HG02943 (cell line): Measurements from ENCODE around the gene DOK3.

Experiments
- ATAC-seq: cut with Tn5 transposase; IDR thresholded peaks from one replicate; pipeline ENCODE4 v1.9.1; 2021; ENCODE audit warnings: mild to moderate bottlenecking, low read depth, moderate library complexity; ENCODE audit not compliant: unreplicated experiment

DOK3 gene

GRCh38 chr5:177470759-177471536 lies 38.7 kb downstream of the DOK3 start:
- no peak for ATAC-seq

GRCh38 chr5:177469750-177470525 lies 39.7 kb downstream of the DOK3 start:
- ATAC-seq = no peak

GRCh38 chr5:177468685-177469628 lies 40.7 kb downstream of the DOK3 start:
- no peak for ATAC-seq

- no peak for ATAC-seq
These were observed 41.3 kb downstream of the DOK3 start for GRCh38 chr5:177468329-177468684.

GRCh38 chr5:177467436-177467835 lies 42.2 kb downstream of the DOK3 start:
- no peak for ATAC-seq

GRCh38 chr5:177466861-177467260 lies 42.8 kb downstream of the DOK3 start:
- no peak for ATAC-seq

- no peak for ATAC-seq
These were observed 44.6 kb downstream of the DOK3 start for GRCh38 chr5:177465044-177465443.

GRCh38 chr5:177462021-177462670 lies 47.5 kb downstream of the DOK3 start:
- ATAC-seq = no peak

- ATAC-seq = no peak
These were observed 49.6 kb downstream of the DOK3 start for GRCh38 chr5:177459819-177460628.

- ATAC-seq = no peak
These were observed 50.3 kb downstream of the DOK3 start for GRCh38 chr5:177459357-177459756.

- ATAC-seq = no peak
These were observed 50.7 kb downstream of the DOK3 start for GRCh38 chr5:177458912-177459350.

GRCh38 chr5:177457852-177458681 lies 51.6 kb downstream of the DOK3 start:
- ATAC-seq = no peak

GRCh38 chr5:177456976-177457851 lies 52.4 kb downstream of the DOK3 start:
- peak; percentile 32 for ATAC-seq

GRCh38 chr5:177456591-177456964 lies 53.0 kb downstream of the DOK3 start:
- ATAC-seq = no peak

- ATAC-seq = peak; percentile 22
These were observed 53.7 kb downstream of the DOK3 start for GRCh38 chr5:177455661-177456590.

- peak; percentile 34 for ATAC-seq
These were observed 54.5 kb downstream of the DOK3 start for GRCh38 chr5:177455036-177455660.
